ENCODE measurements around the gene BANP. TPM values are rescaled to one million over a fixed set of nuclear protein-coding genes. Genes with fewer than 3 reads are reported as not detected.

The BANP gene
- total RNA-seq, 1 experiment from 2014 or later = 37.2 TPM

DNA sequence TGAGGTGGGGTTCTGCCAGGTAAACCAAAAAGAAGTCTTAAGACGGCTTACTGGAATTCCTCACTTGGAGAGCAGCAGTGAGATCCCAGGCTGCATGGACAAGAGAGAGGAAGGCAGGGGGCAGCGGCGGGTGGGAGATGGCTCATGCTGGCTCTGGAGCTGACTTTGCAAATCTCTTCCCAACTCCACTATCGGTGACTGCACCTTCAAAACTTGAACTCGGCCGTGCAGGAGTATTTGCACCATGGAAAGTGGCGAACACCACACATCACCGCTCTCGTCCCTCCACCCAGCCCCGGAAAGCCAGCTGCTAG is 31.6 kb upstream of the BANP start:
- ChIA-PET RAD21 (ENCODE audit: low non-redundant PET in 1 of 2, low total read pairs in 2 of 2, uncharacterized antibody in 2 of 2, unreplicated experiment in 2 of 2) (no interaction called here), CTCF (no interaction called here), POLR2A (no interaction called here)
- Histone ChIP-seq H3K79me2 (ENCODE audit: insufficient read depth, low read length) (no peaks in the 10 kb centered on the region), H3K27ac (ENCODE audit: low read depth, low read length) (no peak overlapping the region), H3K9me2 (ENCODE audit: insufficient read depth) (no peaks in the 10 kb centered on the region), H3K36me3 (ENCODE audit: control insufficient read depth in 1 of 2, insufficient read depth in 2 of 2, low read length in 2 of 2) (no peaks in the 10 kb centered on the region), H3K4me1 (ENCODE audit: control insufficient read depth in 1 of 2, insufficient read depth in 2 of 2, low read length in 2 of 2) (peaks cover 0 to 6% of the 10 kb centered on the region in 2 experiments; a peak in 1 of 4 replicates), H3K9me3 (ENCODE audit: control insufficient read depth in 1 of 2, insufficient read depth in 1 of 2, low read depth in 1 of 2, low read length in 2 of 2) (no peaks in the 10 kb centered on the region), H3K4me3 (replicated peaks in 1 of 2; ENCODE audit: low read depth in 1 of 2, low read length in 2 of 2) (no peak overlapping the region), H3K27me3 (ENCODE audit: insufficient read depth, low read length) (no peaks in the 10 kb centered on the region), H3K9ac (ENCODE audit: low read length) (no peak overlapping the region), H3K4me2 (ENCODE audit: low read length) (no peak overlapping the region), H4K20me1 (ENCODE audit: insufficient read depth) (no peaks in the 10 kb centered on the region), H2AFZ (ENCODE audit: low read depth, low read length, poor library complexity, severe bottlenecking) (no peak overlapping the region)
- TF ChIP-seq YY1 (IDR thresholded peaks at IDR 0.05; ENCODE audit: extremely low read depth, insufficient replicate concordance, low read depth, low read length) (no peak), EGR1 (IDR thresholded peaks at IDR 0.05; ENCODE audit: low read depth) (no peak), SIN3A (IDR thresholded peaks at IDR 0.05; ENCODE audit: low read depth) (no peak), ZNF274 (IDR thresholded peaks at IDR 0.05; ENCODE audit: low read depth, low read length) (no peak), CBX3 (IDR thresholded peaks at IDR 0.05; ENCODE audit: low read depth) (no peak), ELF1 (IDR thresholded peaks at IDR 0.05; ENCODE audit: borderline replicate concordance, low read depth) (no peak), RAD21 (IDR thresholded peaks at IDR 0.05; ENCODE audit: low read depth) (no peak), FOSL1 (IDR thresholded peaks at IDR 0.05; ENCODE audit: low read depth) (no peak)
- TF ChIP-seq, protein P1, sequence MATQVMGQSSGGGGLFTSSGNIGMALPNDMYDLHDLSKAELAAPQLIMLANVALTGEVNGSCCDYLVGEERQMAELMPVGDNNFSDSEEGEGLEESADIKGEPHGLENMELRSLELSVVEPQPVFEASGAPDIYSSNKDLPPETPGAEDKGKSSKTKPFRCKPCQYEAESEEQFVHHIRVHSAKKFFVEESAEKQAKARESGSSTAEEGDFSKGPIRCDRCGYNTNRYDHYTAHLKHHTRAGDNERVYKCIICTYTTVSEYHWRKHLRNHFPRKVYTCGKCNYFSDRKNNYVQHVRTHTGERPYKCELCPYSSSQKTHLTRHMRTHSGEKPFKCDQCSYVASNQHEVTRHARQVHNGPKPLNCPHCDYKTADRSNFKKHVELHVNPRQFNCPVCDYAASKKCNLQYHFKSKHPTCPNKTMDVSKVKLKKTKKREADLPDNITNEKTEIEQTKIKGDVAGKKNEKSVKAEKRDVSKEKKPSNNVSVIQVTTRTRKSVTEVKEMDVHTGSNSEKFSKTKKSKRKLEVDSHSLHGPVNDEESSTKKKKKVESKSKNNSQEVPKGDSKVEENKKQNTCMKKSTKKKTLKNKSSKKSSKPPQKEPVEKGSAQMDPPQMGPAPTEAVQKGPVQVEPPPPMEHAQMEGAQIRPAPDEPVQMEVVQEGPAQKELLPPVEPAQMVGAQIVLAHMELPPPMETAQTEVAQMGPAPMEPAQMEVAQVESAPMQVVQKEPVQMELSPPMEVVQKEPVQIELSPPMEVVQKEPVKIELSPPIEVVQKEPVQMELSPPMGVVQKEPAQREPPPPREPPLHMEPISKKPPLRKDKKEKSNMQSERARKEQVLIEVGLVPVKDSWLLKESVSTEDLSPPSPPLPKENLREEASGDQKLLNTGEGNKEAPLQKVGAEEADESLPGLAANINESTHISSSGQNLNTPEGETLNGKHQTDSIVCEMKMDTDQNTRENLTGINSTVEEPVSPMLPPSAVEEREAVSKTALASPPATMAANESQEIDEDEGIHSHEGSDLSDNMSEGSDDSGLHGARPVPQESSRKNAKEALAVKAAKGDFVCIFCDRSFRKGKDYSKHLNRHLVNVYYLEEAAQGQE (IDR thresholded peaks at IDR 0.05; ENCODE audit: low read depth) = no peak
- no TSS peak for BruUV-seq (replicated peaks)
- DNase-seq (ENCODE audit: low read depth, low spot score) = no peak
- intact Hi-C loops (cut with micrococcal nuclease) = no loop called here
- no peak for ATAC-seq

Measured in HCT116 (cell line).